Nephron progenitor cell (in vitro differentiated cells): ENCODE data around the gene RNASEH1.
"Not testable (repeated sequence)": the region's sequence is repeated elsewhere in the genome, so short reads cannot be mapped to it uniquely, and the experiment has no call there.

ENCODE experiments used
- DNase-seq: peaks from one replicate; pipeline ENCODE4 v3.0.0; 2021
- H3K27ac Mint-ChIP-seq: 2 replicates; pipeline ENCODE4 v1.8.0; 2021; ENCODE audit warnings: mild to moderate bottlenecking, moderate library complexity, mixed read lengths
- H3K27me3 Mint-ChIP-seq: 2 replicates; pipeline ENCODE4 v1.8.0; 2021; ENCODE audit warnings: mild to moderate bottlenecking, low read depth, mixed read lengths; ENCODE audit not compliant: poor library complexity
- H3K36me3 Mint-ChIP-seq: 2 replicates; pipeline ENCODE4 v1.8.0; 2021; ENCODE audit warnings: low read depth, mixed read lengths
- H3K4me1 Mint-ChIP-seq: 2 replicates; pipeline ENCODE4 v1.8.0; 2021; ENCODE audit warnings: mixed read lengths
- H3K4me3 Mint-ChIP-seq: 2 replicates; pipeline ENCODE4 v1.8.0; 2021; ENCODE audit warnings: mild to moderate bottlenecking, moderate library complexity, mixed read lengths
- H3K9me3 Mint-ChIP-seq: 2 replicates; pipeline ENCODE4 v1.8.0; 2021; ENCODE audit warnings: mild to moderate bottlenecking, moderate library complexity, mixed read lengths
- TF ChIP-seq, protein P1 (sequence below): fragments of 200-600 bp; sonication (generic); IDR thresholded peaks from 2 replicates; pipeline ENCODE4 v1.5.0; 2021; ENCODE audit warnings: antibody characterized with exemption

RNASEH1 gene

DNA sequence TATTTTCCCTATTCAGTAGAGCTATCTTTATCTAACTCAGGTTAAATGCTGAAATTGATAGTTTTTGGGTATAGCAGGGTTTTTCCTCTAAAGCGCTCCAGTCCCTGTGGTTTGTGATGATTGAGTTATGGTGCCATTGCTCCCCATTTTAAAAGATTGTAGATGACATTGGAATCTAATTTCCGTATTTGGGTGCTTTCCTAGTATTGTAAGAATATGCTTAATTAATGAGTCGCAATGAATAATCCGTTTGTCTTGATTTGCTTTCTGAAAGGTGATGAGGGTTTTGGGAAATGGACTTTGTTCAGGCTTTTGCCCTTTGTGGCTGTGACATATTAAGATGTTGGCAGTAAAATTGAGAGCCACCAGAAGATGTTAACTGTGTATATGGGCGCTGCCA lies 20.9 kb upstream of the RNASEH1 start:
- no peak for DNase-seq
- H3K9me3 Mint-ChIP-seq = peaks cover 8% of the 10 kb centered on the region
- H3K4me1 Mint-ChIP-seq = peaks cover 37% of the 10 kb centered on the region
- peaks cover 80% of the 10 kb centered on the region for H3K36me3 Mint-ChIP-seq
- TF ChIP-seq, protein P1, sequence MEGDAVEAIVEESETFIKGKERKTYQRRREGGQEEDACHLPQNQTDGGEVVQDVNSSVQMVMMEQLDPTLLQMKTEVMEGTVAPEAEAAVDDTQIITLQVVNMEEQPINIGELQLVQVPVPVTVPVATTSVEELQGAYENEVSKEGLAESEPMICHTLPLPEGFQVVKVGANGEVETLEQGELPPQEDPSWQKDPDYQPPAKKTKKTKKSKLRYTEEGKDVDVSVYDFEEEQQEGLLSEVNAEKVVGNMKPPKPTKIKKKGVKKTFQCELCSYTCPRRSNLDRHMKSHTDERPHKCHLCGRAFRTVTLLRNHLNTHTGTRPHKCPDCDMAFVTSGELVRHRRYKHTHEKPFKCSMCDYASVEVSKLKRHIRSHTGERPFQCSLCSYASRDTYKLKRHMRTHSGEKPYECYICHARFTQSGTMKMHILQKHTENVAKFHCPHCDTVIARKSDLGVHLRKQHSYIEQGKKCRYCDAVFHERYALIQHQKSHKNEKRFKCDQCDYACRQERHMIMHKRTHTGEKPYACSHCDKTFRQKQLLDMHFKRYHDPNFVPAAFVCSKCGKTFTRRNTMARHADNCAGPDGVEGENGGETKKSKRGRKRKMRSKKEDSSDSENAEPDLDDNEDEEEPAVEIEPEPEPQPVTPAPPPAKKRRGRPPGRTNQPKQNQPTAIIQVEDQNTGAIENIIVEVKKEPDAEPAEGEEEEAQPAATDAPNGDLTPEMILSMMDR = no peak
- H3K27ac Mint-ChIP-seq = peak overlapping the region; percentile 11
- peak overlapping the region; percentile 16 for H3K4me3 Mint-ChIP-seq
- H3K27me3 Mint-ChIP-seq = no peaks in the 10 kb centered on the region

DNA sequence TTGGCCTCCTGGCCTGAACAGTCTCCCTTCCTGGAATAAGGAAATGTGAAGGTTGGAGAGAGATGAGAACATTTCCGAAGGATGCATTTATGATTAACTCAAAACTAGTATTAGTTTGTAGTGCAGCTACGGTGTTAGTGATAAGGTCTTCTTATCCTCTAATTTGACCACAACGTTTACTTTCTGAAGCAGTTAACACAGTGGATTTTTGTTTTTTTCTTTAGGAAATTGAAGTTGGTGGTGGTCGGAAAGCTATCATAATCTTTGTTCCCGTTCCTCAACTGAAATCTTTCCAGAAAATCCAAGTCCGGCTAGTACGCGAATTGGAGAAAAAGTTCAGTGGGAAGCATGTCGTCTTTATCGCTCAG lies 18.1 kb upstream of the RNASEH1 start:
- Mint-ChIP-seq H3K27ac (peak overlapping the region; percentile 100), H3K27me3 (peaks cover 10% of the 10 kb centered on the region), H3K4me1 (peaks cover 42% of the 10 kb centered on the region), H3K4me3 (peak overlapping the region; percentile 97), H3K36me3 (peaks cover 55% of the 10 kb centered on the region)
- not testable (repeated sequence) for DNase-seq, H3K9me3 Mint-ChIP-seq

DNA sequence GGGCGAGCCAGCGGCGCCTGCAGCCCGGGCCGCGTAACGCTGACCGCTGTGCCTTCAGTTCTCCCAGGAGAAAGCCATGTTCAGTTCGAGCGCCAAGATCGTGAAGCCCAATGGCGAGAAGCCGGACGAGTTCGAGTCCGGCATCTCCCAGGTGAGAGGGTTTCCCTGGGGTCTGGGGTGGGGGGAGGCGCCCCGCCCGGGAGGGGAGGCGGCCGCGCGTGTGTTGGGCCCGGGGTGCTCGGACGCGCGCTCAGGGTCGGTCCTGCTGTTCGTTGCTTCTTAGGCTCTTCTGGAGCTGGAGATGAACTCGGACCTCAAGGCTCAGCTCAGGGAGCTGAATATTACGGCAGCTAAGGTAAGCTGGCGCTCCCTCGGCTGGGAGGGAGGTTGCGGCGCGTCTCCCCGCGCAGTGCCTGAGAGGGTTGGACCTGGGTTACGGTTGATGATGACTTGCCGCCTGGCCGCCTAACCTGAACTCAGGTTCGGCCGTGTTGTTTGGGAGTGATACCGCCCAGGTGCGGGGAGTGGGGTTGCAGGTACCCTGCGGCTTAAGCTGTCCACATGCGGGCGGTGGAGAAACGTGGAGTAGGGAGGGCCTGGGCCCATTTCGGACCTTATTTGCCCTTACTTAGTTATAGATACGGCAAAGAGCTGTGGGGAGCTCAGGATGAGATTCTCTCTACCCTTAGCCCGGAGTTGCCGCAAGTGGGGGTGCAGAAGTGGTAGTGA lies 17.6 kb upstream of the RNASEH1 start:
- H3K27ac Mint-ChIP-seq = peak overlapping the region; percentile 100
- TF ChIP-seq, protein P1 = no peak
- H3K4me3 Mint-ChIP-seq = peak overlapping the region; percentile 97
- peaks cover 8% of the 10 kb centered on the region for H3K9me3 Mint-ChIP-seq
- peaks cover 16% of the 10 kb centered on the region for H3K27me3 Mint-ChIP-seq
- peaks cover 42% of the 10 kb centered on the region for H3K4me1 Mint-ChIP-seq
- no peak for DNase-seq
- peaks cover 51% of the 10 kb centered on the region for H3K36me3 Mint-ChIP-seq

DNA sequence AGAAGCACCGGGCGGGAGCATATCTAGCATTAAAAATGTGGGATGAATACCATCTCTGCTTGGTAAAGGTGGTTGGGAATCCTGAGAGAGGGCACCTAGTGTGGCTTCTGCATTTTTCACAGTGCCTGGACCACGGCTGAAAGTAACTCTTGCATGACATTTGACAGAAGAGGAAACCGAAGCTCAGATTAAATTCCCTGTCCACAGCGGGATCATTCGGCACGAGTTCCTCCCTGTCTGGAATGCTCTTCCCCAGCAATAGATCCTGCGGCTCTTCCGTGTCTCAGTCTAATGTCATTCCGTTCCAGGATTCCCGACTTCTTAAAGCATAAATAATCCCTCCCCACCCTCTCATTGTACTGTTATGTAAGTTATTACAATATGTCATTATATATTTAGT lies 16.0 kb upstream of the RNASEH1 start:
- Mint-ChIP-seq H3K4me3 (peak overlapping the region; percentile 97), H3K9me3 (peaks cover 8% of the 10 kb centered on the region), H3K27ac (no peak overlapping the region), H3K27me3 (peaks cover 17% of the 10 kb centered on the region), H3K36me3 (peaks cover 43% of the 10 kb centered on the region), H3K4me1 (peaks cover 37% of the 10 kb centered on the region)
- TF ChIP-seq, protein P1 = no peak
- no peak for DNase-seq

DNA sequence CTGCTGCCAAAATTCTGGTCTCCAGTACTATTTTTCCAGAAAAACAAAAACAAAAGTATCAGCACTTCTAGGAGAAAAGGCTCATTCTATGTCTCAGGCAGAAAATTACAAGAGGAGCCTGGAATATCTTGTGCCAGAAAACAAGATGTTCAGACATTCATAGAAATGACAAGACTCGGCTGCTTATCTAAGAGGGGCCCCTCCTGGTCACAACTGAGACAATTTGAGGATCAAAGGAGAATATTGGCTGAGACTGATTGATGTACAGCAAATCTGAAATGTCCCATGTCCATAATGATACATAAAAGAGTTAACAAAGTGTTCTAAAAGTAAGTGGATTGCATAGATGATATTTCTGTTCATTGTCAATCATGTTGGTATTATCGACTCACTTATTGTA lies 14.5 kb upstream of the RNASEH1 start:
- Mint-ChIP-seq H3K4me3 (no peak overlapping the region), H3K36me3 (peaks cover 27% of the 10 kb centered on the region), H3K27me3 (peaks cover 17% of the 10 kb centered on the region), H3K9me3 (peaks cover 8% of the 10 kb centered on the region), H3K27ac (no peak overlapping the region), H3K4me1 (peaks cover 25% of the 10 kb centered on the region)
- DNase-seq = no peak
- TF ChIP-seq, protein P1 = no peak

DNA sequence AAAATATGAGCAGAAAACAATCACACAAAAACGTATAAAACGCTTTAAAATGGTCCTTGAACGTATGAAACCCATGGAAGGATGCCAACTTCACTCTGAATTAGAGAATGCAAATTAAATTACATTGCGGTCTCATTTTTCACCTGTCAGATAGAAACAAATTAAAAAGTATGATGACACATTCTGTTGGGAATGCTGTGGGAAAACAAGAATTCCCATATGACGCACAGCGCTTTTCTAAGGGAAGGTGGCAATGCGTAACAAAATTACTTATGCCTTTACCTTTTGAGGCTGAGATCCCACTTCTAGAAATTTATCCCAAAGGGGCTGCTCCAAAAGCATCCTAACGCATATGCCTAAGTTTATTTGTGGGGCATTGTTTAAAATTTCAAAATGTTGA lies 13.2 kb upstream of the RNASEH1 start:
- H3K4me3 Mint-ChIP-seq = no peak overlapping the region

DNA sequence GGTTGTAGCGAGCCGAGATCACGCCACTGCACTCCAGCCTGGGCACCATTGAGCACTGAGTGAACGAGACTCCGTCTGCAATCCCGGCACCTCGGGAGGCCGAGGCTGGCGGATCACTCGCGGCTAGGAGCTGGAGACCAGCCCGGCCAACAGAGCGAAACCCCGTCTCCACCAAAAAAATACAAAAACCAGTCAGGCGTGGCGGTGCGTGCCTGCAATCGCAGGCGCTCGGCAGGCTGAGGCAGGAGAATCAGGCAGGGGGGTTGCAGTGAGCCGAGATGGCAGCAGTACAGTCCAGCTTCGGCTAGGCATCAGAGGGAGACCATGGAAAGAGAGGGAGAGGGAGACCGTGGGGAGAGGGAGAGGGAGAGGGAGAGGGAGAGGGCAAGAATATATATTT lies 11.5 kb upstream of the RNASEH1 start:
- peaks cover 14% of the 10 kb centered on the region for H3K36me3 Mint-ChIP-seq
- DNase-seq = not testable (repeated sequence)

More for the DNA sequence above, 13.2 kb upstream of the RNASEH1 start:
- H3K27me3 Mint-ChIP-seq = peaks cover 17% of the 10 kb centered on the region
- H3K9me3 Mint-ChIP-seq = peaks cover 8% of the 10 kb centered on the region
- TF ChIP-seq, protein P1 = no peak
- H3K36me3 Mint-ChIP-seq = peaks cover 21% of the 10 kb centered on the region
- H3K4me1 Mint-ChIP-seq = peaks cover 12% of the 10 kb centered on the region
- peak overlapping the region; percentile 19 for H3K27ac Mint-ChIP-seq
- DNase-seq = no peak

More for the DNA sequence above, 11.5 kb upstream of the RNASEH1 start:
- H3K9me3 Mint-ChIP-seq, H3K27ac Mint-ChIP-seq, H3K4me3 Mint-ChIP-seq, H3K4me1 Mint-ChIP-seq: not testable (repeated sequence)
- peaks cover 17% of the 10 kb centered on the region for H3K27me3 Mint-ChIP-seq
